Measurements from ENCODE around the gene HIRA. TPM values are rescaled to one million over a fixed set of nuclear protein-coding genes. Genes with fewer than 3 reads are reported as not detected.

HIRA gene
- total and polyA plus RNA-seq, 2 of the 8 experiments (the other 6 are each of a cell fraction or from before 2014, with no cell fraction given), result 34.9 to 67.2 TPM

DNA sequence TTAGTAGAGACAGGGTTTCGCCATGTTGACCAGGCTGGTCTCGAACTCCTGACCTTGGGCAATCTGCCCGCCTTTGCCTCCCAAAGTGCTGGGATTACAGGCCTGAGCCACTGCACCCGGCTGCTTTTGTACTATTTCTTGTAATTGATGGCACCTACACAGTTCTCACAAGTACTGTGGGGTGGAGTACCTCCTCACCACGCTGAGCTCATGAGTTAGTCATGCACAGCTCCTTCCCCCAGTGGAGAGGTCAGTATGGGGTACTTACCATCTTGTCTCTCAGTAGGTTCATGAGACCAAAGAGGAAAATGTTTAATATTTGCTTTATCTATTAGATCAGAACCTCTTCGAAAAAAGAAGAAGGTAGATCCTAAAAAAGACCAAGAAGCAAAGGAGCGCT, 2.9 kb upstream of the HIRA start:
- Histone ChIP-seq H3K23me2 (ENCODE audit: low read depth, low read length) (peaks cover 11% of the 10 kb centered on the region), H2BK15ac (ENCODE audit: low read length) (no peak overlapping the region), H3K36me3 (ENCODE audit: control insufficient read depth in 2 of 4, insufficient read depth in 4 of 4, low read length in 3 of 4) (peaks cover 3 to 11% (median 9%) of the 10 kb centered on the region in 4 experiments; a peak in 5 of 8 replicates), H3K27me3 (replicated peaks in 1 of 4; ENCODE audit: control insufficient read depth in 3 of 4, extremely low read depth in 1 of 4, insufficient read depth in 3 of 4, low read length in 3 of 4) (no peaks in the 10 kb centered on the region), H2BK20ac (ENCODE audit: low read length) (no peak overlapping the region), H3K14ac (ENCODE audit: insufficient read length) (no peak overlapping the region), H3K9ac (replicated peaks in 1 of 4; ENCODE audit: extremely low read depth in 1 of 4, low read depth in 3 of 4, low read length in 3 of 4) (no peak overlapping the region), H2BK5ac (ENCODE audit: low read depth, low read length) (no peak overlapping the region), H3K56ac (replicated peaks; ENCODE audit: insufficient read length, low read depth, low read length) (no peak overlapping the region), H4K5ac (ENCODE audit: insufficient read length, low read depth, low read length) (no peak overlapping the region), H3K9me3 (ENCODE audit: insufficient read depth in 2 of 2, low read depth in 1 of 2, low read length in 1 of 2) (no peaks in the 10 kb centered on the region), H3K79me1 (ENCODE audit: low read depth, low read length) (no peaks in the 10 kb centered on the region; the same call in 1 of the 2 replicates), H4K8ac (ENCODE audit: extremely low read depth, insufficient read depth, low read length) (no peak overlapping the region), H3K4me1 (replicated peaks in 1 of 4; ENCODE audit: control insufficient read depth in 3 of 4, insufficient read depth in 4 of 4, low read length in 3 of 4) (peaks cover 0 to 9% (median 4%) of the 10 kb centered on the region in 4 experiments; a peak in 5 of 7 replicates), H3K4ac (replicated peaks; ENCODE audit: insufficient read length, low read depth, low read length) (no peak overlapping the region), H4K91ac (replicated peaks; ENCODE audit: insufficient read length, low read length) (no peak overlapping the region), H2AFZ (ENCODE audit: low read length) (no peak overlapping the region), H3K79me2 (ENCODE audit: control insufficient read depth in 1 of 2, insufficient read depth in 2 of 2, low read length in 2 of 2) (peaks cover 12 to 18% of the 10 kb centered on the region in 2 experiments), H3K18ac (ENCODE audit: extremely low read depth, low read length) (no peak overlapping the region), H2BK120ac (replicated peaks; ENCODE audit: low read depth, low read length) (no peak overlapping the region), H3K4me2 (ENCODE audit: insufficient read depth in 1 of 2, low read depth in 2 of 2, low read length in 2 of 2) (no peak overlapping the region), H3K23ac (ENCODE audit: insufficient read length) (no peak overlapping the region), H3K4me3 (ENCODE audit: extremely low read depth in 1 of 4, insufficient read depth in 2 of 4, low read depth in 3 of 4, low read length in 4 of 4) (no peak overlapping the region), H2AK5ac (ENCODE audit: low read depth, low read length) (no peak overlapping the region), H3K27ac (ENCODE audit: low read depth, low read length) (no peak overlapping the region), H4K20me1 (replicated peaks in 1 of 2; ENCODE audit: control insufficient read depth in 1 of 2, insufficient read depth in 2 of 2, low read length in 2 of 2) (peaks cover 6 to 12% of the 10 kb centered on the region in 2 experiments), H2BK12ac (ENCODE audit: low read depth, low read length) (no peak overlapping the region)
- WGBS, 2 experiments (ENCODE audit: extremely low coverage in 1 of 2, insufficient coverage in 1 of 2, insufficient read length in 1 of 2, insufficient replicate concordance in 2 of 2, low coverage in 1 of 2, low lambda C conversion rate in 2 of 2, missing lambda C conversion rate in 1 of 2), result 97% methylated on average over 7 of the region's 7 CpGs; no CpG with 5 or more reads in 1 of the 2 experiments
- DNase-seq (ENCODE audit: low read depth in 1 of 2, low spot score in 2 of 2) (no peak), FAIRE-seq (no peak)
- POLR2A ChIA-PET (ENCODE audit: partially characterized antibody), result interaction anchor here (2.3 to 7.9 kb wide), 4 partner anchors 12 to 45 kb away, joined by 6 to 127 read pairs (median 36); partner anchors contain the start of genes C22orf39, CDC45 and UFD1
- CTCF ChIA-PET (ENCODE audit: partially characterized antibody), result no interaction called here
- TF ChIP-seq SAP30 (IDR thresholded peaks at IDR 0.05; ENCODE audit: insufficient read depth, insufficient replicate concordance, low read length) (no peak), NANOG (IDR thresholded peaks at IDR 0.05; ENCODE audit: insufficient read depth, low read depth, low read length, poor library complexity, severe bottlenecking) (no peak), KDM1A (IDR thresholded peaks at IDR 0.05; ENCODE audit: borderline replicate concordance, low read length) (no peak)
